NCI-H446 treated with DMSO at 0.1 percent for 48 hours (cell line): ENCODE measurements around the gene TSNAX.
"Not testable (repeated sequence)": the region's sequence is repeated elsewhere in the genome, so short reads cannot be mapped to it uniquely, and the experiment has no call there.

Source experiments
- DNase-seq: peaks from one replicate; lab custom pipeline; 2025; lab: John Stamatoyannopoulos, UW

The TSNAX gene

DNA sequence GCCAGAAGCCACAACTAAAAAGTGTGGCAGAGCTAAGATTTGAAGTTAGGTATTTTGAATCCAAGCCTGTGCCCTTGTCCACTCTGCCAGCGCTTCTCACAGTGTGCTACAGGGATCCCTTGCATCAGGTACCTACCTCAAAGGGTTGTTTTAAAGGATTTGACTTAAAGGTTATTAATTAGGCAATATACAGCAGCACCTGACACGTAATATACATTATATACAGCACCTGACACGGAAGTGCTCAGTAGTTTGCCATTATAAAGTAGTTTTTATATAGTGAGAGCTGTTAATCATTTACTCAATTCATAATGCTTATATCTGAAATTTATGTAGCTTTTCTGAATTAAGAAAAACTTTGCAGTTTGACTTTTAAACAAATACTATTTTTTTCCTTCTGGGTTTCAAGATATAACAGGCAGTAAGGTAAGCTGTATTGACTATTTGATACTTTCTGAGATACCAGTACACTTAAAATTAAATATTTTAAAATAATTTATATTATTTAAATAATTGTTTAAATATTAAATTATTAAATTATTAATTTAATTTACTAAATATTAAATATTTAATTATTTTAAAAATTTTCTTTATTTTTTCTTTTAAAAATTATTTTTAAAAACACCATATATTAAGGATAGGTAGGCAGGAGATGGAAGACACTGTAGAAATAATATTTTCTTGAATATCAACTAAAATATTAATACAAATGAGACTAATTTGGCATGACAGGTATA is 33.3 kb downstream of the TSNAX start:
- no peak for DNase-seq

DNA sequence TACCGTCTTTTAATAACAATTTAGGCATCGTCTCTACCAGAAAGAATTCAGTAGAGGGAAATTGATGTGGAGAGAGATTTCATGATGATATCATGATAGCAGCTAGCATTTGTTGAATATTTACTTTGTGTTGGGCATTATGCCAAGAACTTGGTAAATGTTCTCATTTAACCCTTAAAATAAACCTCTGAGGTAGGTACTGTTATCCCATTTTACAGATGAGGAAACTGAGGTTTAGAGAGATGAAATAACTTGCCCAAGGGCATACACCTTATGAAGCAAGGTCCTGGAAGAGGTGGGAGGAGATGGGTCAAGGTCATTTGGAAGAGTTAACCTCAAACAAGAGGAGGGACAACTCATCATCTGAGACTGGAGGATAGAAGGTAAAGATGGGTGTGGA is 34.8 kb downstream of the TSNAX start:
- DNase-seq = no peak

DNA sequence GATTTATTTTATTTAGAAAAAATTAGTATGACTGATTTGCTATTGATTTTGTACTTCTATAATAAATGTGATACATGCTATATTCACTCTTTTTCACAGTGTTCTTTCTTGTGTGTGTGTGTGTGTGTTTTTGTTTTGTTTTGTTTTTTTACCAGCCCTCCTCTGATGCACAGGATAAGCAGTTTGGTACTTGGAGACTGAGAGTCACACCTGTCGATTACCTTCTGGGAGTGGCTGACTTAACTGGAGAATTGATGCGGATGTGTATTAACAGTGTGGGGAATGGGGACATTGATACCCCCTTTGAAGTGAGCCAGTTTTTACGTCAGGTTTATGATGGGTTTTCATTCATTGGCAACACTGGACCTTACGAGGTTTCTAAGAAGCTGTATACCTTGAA is 35.9 kb downstream of the TSNAX start:
- DNase-seq = no peak

DNA sequence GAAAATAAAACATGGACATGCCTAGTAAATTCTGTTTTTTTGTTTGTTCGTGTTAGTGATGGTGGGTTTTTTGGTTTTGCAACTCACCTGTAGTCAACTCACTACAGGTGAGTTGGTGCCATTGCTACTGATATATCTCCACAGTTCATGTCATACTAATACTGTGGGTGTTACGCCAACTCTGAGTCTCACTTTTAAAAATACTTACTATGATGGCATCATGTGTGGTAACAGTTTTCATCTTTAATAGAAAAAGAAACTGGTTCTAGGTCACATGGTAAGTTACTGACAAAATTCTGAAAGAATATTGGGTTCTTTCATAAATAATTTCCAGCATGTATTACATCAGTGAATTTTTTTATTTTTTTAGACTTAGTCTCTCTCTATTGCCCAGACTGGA is 38.0 kb downstream of the TSNAX start:
- no peak for DNase-seq

DNA sequence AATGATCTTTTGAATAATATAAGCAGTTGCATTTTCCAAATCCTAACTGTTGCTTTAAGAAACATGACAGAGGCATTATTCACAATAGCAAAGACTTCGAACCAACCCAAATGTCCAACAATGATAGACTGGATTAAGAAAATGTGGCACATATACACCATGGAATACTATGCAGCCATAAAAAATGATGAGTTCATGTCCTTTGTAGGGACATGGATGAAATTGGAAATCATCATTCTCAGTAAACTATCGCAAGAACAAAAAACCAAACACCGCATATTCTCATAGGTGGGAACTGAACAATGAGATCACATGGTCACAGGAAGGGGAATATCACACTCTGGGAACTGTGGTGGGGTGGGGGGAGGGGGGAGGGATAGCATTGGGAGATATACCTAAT is 41.8 kb downstream of the TSNAX start:
- DNase-seq = not testable (repeated sequence)

DNA sequence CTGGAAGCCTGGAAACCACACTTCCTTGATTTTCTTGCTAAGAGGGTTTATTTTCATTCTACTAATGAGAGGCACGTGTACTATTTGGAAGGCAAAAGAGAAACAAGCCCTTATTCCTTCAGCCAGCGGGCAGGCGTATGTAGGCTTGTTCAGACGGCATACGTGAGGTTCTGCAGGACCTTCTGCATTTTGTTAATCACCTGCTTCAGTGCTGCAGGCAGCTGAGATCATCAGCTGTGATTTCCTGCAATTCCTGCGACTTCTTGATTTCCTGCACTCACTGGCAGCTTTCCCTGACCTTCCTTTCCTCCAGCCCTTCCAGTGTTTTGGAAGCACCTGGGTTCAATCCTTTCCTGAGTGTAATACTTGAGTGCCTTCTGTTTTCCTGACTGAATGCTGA is 43.4 kb downstream of the TSNAX start:
- no peak for DNase-seq

DNA sequence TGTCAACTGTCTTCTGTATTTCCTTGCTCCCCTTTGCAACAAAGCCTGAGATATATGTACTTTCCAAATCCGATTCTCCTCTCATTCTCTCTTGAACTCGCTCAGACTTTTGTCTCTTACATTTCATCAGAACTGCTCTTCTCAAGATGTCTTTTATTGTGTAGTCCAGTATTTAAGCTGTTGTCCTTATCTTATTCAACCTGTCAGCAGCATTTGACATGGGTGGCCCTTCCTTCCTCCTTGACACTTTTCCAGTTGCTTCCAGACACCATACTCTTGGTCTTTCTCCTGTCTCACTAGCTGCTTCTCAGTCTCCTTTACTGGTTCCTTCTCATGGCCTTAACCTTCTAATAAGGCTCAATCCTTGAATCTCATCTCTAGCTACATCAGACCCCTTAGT is 47.0 kb downstream of the TSNAX start:
- no peak for DNase-seq

DNA sequence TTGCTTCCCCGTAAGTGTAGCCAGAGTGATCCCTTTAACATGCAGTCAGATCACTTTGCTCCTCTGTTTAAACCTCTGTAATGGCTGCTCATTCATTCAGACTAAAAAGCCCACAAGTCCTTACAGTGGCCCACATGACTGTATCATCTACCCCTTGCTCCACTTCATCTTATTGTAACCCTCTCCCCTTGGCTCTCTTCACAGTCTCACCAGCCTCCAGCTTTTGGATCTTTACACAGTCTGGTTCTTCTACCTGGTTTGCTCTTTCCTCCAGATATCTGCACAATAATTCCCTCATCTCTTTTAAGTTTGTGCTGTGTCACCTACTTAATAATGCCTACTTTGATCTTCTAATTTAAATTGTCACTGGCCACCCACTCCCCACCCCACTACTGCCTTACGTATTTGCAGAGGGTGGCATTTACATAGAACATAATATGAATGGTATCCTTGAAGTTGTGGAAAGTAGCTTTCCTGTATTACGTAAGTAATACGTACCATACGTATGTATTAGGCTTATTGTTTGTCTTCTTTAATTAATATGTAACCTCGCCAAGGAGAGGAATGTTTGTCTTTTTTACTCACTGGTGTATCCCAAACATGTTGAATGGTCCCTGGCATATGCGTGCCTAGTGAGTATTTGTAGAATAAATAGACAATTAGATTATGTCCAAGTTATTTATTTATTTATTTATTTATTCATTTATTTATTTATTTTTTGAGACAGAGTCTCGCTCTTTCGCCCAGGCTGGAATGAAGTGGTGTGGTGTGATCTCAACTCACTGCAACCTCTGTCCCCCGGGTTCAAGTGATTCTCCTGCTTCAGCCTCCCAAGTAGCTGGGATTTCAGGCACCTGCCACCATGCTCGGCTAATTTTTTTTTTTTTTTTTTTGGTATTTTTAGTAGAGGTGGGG is 48.6 kb downstream of the TSNAX start:
- no peak for DNase-seq

DNA sequence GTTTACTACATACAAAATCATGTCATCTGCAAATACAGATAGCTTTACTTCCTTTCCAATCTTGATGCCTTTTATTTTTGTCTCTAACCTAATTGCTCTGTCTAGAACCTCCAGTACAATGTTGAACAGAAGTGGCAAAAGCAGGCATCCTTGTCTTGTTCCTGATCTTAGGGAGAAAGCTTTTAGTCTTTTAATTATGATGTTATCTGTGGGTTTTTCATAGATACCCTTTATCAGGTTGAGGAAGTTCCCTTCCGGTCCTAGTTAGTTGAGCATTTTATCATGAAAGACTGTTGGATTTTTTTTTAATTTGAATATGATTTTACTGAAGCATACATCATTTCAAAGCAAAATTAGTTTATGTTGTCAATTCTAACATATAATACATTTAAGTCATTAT is 52.4 kb downstream of the TSNAX start:
- no peak for DNase-seq

DNA sequence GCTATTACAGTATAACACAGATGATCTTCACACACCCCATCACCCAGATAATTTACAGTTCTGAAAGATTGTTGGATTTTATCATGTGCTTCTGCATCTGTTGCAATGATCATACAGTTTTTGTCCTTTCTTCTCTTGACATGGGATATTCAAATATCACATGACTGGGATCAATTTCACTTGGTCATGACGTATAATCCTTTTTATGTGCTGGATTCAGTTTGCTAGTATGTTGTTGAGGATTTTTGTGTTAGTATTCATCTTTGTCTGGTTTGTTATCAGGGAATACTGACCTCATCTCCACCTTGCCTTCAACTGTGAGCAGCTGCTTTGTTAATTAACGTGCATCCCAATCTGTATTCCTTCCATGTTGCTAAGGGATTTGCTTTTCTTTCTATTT is 53.4 kb downstream of the TSNAX start:
- no peak for DNase-seq

DNA sequence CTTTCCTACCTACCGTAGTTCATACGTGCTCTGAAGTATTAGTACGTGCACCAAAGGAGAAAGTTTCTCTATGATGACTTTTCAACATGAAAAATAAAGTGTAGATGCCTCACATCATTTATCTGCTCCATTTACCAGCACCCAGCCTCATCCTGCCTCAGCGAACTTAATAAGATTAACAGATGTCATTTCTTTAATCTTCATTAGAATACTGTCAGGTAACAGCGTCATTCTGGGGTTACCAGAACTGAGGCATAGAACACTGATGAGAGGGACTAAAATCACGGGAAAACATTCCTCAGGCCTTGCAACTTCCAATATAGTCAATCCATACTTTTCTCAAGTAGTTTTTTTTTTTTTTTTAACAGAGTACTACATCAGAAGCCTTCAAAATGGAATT is 54.9 kb downstream of the TSNAX start:
- no peak for DNase-seq

DNA sequence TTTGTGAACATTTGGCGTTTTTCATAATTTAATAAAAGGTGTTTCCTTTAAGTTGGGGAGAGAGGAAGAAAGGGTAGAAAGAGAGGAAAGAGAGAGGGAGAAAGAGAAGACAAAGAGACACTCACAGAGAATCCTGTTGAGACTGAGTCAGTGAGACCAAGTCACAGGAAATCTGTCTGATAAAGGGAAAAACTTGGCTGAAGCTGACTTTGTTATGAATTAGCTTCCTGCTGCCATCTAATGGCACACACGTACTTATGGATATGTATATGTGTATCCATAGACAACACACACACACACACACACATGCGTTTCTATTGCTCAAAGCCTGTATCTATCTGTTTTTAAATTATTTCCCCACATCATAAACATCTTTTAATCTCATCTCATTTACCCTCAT is 55.6 kb downstream of the TSNAX start:
- peak; percentile 34 for DNase-seq

DNA sequence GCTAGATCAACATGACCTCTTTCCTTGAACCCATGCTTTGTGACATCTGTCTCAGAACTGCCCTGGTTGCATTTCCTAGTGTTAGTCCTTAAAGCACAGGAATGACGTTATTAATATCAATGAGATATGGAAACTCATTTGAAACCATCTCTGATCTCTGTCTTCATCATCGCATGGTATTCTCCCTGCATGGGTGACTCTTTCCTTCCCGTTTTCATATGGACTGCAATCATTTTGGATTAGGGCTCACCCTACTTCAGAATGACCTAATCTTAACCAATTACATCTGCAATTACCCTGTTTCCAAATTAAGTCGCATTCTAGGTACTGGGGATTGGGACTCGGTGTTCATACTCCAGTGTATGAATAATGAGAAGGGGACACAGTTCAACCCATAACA is 56.5 kb downstream of the TSNAX start:
- DNase-seq = no peak

DNA sequence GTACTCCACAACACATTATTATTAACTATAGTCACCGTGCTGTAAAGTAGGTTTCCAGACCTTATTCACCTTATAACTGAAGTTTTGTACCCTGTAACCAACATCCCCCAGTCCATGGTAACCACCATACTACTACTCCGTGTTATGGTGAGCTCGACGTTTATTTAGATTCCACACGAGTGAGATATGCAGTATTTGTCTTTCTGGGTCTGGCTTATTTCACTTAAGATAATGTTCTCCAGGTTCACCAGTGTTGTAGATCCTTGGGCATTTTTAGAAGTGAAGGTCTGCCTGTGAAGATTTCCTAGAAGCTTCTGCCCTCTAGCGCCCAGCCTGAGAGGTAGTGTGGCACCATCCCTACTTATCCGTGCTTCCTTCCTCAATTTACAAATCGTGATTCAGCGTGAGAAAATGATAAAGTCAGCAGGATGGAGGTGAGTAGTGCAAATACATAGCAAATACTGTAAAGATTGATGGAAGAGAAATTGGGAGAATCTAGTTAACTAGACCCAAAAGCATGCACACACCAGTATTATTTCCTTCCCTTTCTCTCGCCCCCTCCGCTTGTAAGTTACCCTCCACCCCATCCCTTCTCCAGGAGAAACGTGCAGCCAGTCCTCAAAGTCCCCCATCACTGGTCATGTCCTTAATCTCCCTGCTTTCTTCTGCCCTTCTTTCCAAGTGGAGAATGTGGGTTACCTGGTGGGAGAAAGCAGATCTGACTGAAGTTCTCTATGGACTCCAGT is 62.2 kb downstream of the TSNAX start:
- DNase-seq = no peak

DNA sequence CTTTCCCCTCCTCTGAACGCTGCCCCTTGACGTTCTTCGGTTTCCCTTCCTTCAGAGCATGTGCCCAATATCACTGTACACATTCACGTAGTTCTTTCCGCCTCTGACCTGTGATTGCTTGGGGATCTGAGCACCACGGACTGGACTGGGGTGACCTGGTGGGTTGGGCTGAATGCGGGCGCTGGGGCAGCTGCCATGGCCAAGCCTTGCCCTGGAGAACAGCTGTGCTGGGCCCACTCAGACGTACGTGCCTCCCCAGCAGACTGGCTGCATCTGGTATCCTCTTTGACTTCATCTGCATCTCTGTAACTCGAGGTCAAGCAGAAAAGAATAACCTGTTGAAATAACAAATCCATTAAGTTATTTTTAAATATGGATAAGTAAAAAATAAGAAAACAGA is 63.0 kb downstream of the TSNAX start:
- no peak for DNase-seq

DNA sequence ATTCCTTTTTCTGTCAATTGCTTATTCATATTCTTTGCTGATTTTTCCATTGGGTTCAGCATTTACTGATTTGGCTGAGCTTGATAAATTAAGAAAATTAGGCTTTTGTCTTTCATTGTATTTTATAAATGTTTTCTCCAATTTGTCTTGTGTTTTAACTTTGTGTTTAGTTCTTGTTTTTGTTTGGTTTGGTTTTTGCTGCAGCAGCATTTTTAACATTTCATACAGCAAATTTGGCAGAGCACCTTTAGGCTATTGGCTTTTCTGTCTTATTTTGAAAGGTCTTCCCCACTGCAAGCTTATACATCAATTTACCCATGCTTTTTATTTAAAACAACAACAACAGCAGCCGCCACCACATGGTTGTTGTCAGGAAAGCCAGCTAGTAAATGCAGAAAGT is 64.3 kb downstream of the TSNAX start:
- DNase-seq = no peak

DNA sequence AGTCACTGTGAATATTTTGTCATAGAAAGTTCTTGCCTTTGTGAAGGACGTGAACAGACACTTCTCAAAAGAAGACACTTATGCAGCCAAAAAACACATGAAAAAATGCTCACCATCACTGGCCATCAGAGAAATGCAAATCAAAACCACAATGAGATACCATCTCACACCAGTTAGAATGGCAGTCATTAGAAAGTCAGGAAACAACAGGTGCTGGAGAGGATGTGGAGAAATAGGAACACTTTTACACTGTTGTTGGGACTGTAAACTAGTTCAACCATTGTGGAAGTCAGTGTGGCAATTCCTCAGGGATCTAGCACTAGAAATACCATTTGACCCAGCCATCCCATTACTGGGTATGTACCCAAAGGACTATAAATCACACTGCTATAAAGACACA is 64.8 kb downstream of the TSNAX start:
- not testable (repeated sequence) for DNase-seq

DNA sequence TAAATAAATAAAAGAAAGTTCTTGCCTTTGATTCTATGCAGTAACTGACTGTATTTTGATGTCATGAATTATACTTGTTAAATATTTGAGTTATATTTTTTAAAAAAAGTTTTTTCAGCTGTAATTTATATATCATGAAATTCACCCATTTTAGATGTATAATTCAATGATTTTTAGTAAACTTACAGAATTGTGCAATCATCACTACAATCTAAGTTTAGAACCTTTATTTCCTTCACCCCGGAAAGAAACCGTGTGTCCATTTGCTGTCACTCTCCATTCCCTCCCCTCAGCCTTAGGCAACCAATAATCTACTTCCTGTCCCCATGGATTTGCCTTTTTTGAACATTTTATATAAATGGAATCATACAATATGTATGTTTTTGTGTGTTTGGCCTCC is 65.7 kb downstream of the TSNAX start:
- DNase-seq = no peak

DNA sequence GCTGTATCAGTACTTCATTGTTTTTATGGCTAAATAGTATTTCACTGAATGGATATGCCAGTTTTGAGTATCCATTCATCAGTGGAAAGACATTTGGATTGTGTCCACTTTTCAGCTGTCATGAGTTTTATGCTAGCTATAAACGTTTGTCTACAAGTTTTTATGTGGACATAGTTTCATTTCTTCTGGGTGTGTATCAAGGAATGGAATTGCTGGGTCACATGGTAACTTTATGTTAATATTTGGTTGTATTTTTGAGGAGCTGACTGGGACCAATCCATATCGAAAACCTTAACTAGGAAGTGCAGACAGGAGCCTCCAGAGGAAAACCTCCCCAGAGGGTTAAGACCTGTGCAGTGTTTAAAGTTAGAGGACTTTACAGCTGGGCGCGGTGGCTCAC is 66.3 kb downstream of the TSNAX start:
- DNase-seq = no peak

DNA sequence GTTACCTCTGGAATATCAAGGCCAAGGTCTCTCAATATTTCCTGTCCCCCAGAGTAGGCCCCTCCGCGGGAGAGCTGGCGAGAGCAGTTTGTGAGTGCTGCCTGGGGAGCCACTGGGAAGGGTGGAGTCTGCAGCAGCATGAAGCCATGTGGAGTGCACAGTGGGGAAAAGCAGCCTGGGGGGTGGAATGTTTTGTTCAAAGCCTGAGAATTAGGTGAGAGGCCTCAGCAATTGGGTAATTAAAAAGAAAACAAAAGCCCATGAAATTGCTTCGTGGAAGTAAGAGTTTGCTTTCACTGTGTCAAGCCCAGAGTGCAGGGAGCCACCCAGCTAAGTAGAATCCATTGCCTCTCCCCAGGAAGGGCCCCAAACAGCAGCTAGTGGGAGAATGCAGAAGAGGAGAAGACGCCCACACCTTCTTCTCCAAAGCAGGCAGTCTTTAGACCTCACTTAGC is 67.9 kb downstream of the TSNAX start:
- no peak for DNase-seq

DNA sequence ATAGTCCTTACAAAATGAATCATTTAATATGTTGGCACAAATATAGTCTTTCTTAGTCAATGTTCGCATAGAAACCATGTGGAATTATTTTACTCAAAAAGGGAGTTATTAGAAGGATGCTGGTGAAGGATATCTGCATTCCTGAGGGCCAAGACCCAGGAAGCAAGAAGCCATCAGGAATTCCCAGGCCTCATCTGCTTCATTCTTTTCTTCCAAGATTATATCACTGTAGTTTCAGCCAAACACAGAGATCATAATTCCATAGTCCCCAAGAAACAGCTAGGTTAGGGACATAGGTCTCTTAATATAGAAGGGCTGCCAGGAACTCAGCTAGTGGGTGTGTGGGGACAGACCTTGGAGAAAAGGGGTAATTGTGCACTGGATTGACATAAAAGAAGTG is 69.5 kb downstream of the TSNAX start:
- no peak for DNase-seq

DNA sequence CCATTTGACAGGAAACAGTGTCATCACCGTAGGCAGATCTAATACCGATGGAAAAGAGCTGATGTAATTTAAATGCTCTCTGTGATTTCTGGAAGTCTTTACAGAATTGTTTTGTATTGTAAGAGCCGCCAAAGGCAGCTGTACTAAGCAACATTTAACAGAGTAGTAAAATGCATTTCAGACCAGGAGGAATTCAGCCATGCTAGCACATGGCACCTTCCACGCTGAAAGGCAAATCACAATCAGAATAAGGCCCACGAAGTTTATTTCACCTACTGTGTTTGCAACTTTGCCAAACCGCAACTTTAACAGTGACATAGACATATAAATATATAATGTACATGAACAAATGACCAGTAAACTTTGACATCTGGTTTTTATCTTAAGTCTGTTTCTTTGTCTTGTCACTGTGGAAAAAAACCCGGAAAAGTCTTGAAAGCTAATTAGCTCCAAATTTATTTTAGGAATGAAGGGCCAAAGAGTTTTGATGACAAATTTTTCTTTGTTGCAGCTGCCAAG is 72.0 kb downstream of the TSNAX start:
- no peak for DNase-seq
